Body of pancreas (tissue), 4 donors: ENCODE measurements around the gene GAREM1.

Experiments
- CTCF ChIP-seq, 7 experiments: fragments of 450-650 bp in 4 of 7; fragments of 200-600 bp in 3 of 7; sonication (generic) in 3 of 7; IDR thresholded peaks; one replicate each; pipeline ENCODE4 v1.5.1; 2016 to 2019; ENCODE audit warnings: antibody characterized with exemption in 7 of 7
- POLR2A ChIP-seq, 3 donors: fragments of 450-650 bp; IDR thresholded peaks; one replicate each; pipeline ENCODE4 v1.6.1; 2016; ENCODE audit warnings: antibody characterized with exemption in 3 of 3, mild to moderate bottlenecking in 2 of 3

GRCh38 chr18:32439241-32439640 lies 31.4 kb downstream of the GAREM1 start:
- no peak for TF ChIP-seq CTCF (IDR thresholded peaks at IDR 0.05)
- TF ChIP-seq POLR2A (IDR thresholded peaks at IDR 0.05), result no peak
